WTC11 (cell line): ENCODE measurements around the gene GLB1L2. TPM values are rescaled to one million over a fixed set of nuclear protein-coding genes. Genes with fewer than 3 reads are reported as not detected.

Source experiments
- ATAC-seq: fragments of 200-7000 bp; cut with Tn5 transposase; 2 replicates; pipeline ENCODE4 v1.10.0; 2021; ENCODE audit warnings: mild to moderate bottlenecking, moderate library complexity
- CTCF ChIA-PET: fragments of 300-600 bp; sonication (Branson Sonifier 250); formaldehyde crosslinking; loops from one replicate; lab custom pipeline; 2021; ENCODE audit warnings: antibody characterized with exemption; lab: Charles Lee
- POLR2A ChIA-PET: fragments of 350-600 bp; sonication (Branson Sonifier 250); formaldehyde crosslinking; loops from one replicate; lab custom pipeline; 2021; ENCODE audit warnings: antibody characterized with exemption; lab: Charles Lee
- DNase-seq: peaks from one replicate; pipeline ENCODE4 v3.0.0; 2021; ENCODE audit warnings: low spot score
- H3K27ac Mint-ChIP-seq: 2 replicates; pipeline ENCODE4 v1.8.0; 2021; ENCODE audit warnings: mixed read lengths
- H3K27me3 Mint-ChIP-seq: 2 replicates; pipeline ENCODE4 v1.8.0; 2021; ENCODE audit warnings: low read depth, mild to moderate bottlenecking, moderate library complexity, mixed read lengths
- H3K36me3 Mint-ChIP-seq: 2 replicates; pipeline ENCODE4 v1.8.0; 2021; ENCODE audit warnings: mixed read lengths
- H3K4me1 Mint-ChIP-seq: 2 replicates; pipeline ENCODE4 v1.8.0; 2022; ENCODE audit warnings: mixed read lengths
- H3K4me3 Mint-ChIP-seq: 2 replicates; pipeline ENCODE4 v1.8.0; 2021; ENCODE audit warnings: mild to moderate bottlenecking, moderate library complexity, mixed read lengths
- H3K9me3 Mint-ChIP-seq: 2 replicates; pipeline ENCODE4 v1.8.0; 2021; ENCODE audit warnings: mixed read lengths
- ATF1 ChIP-seq: sonication (generic); formaldehyde crosslinking; IDR thresholded peaks from 2 replicates; pipeline ENCODE4 v1.8.1; 2023; ENCODE audit warnings: mild to moderate bottlenecking, moderate library complexity, missing genetic modification reagents
- CBFB ChIP-seq: sonication (generic); formaldehyde crosslinking; IDR thresholded peaks from 2 replicates; pipeline ENCODE4 v1.8.1; 2022; ENCODE audit warnings: mild to moderate bottlenecking, low read depth, missing genetic modification reagents
- CREB1 ChIP-seq: sonication (generic); formaldehyde crosslinking; IDR thresholded peaks from 2 replicates; pipeline ENCODE4 v1.8.0; 2023; ENCODE audit warnings: mild to moderate bottlenecking, missing genetic modification reagents
- CREM ChIP-seq: sonication (generic); formaldehyde crosslinking; IDR thresholded peaks from 2 replicates; pipeline ENCODE4 v1.8.1; 2022; ENCODE audit warnings: mild to moderate bottlenecking, missing genetic modification reagents, moderate library complexity
- EMX1 ChIP-seq: fragments of 250-450 bp; sonication (Bioruptor Pico); IDR thresholded peaks from 2 replicates; pipeline ENCODE4 v1.8.0; 2021; ENCODE audit warnings: mild to moderate bottlenecking
- JUN ChIP-seq: sonication (generic); formaldehyde crosslinking; IDR thresholded peaks from 2 replicates; pipeline ENCODE4 v1.8.0; 2023; ENCODE audit warnings: mild to moderate bottlenecking, missing genetic modification reagents
- NR3C1 ChIP-seq: sonication (generic); formaldehyde crosslinking; conservative IDR thresholded peaks from 2 replicates; pipeline ENCODE4 v1.8.1; 2023; ENCODE audit warnings: low read depth, mild to moderate bottlenecking, missing genetic modification reagents
- OVOL2 ChIP-seq: fragments of 250-450 bp; sonication (Bioruptor Pico); IDR thresholded peaks from 2 replicates; pipeline ENCODE4 v1.9.0; 2021; ENCODE audit warnings: mild to moderate bottlenecking, borderline replicate concordance
- PRRX2 ChIP-seq: fragments of 250-450 bp; sonication (Bioruptor Pico); IDR thresholded peaks from 2 replicates; pipeline ENCODE4 v1.8.0; 2021; ENCODE audit warnings: mild to moderate bottlenecking
- SMAD3 ChIP-seq: sonication (generic); formaldehyde crosslinking; IDR thresholded peaks from 2 replicates; pipeline ENCODE4 v1.8.0; 2022; ENCODE audit warnings: missing genetic modification reagents, mild to moderate bottlenecking, borderline replicate concordance
- SMAD4 ChIP-seq: sonication (generic); formaldehyde crosslinking; IDR thresholded peaks from 2 replicates; pipeline ENCODE4 v1.8.0; 2022; ENCODE audit warnings: mild to moderate bottlenecking, missing genetic modification reagents
- SP1 ChIP-seq: sonication (generic); formaldehyde crosslinking; conservative IDR thresholded peaks from 2 replicates; pipeline ENCODE4 v1.8.1; 2022; ENCODE audit warnings: missing genetic modification reagents
- ZNF219 ChIP-seq: sonication (generic); formaldehyde crosslinking; IDR thresholded peaks from 2 replicates; pipeline ENCODE4 v1.8.0; 2023; ENCODE audit warnings: missing genetic modification reagents, mild to moderate bottlenecking, borderline replicate concordance
- ZNF263 ChIP-seq: sonication (generic); formaldehyde crosslinking; IDR thresholded peaks from 2 replicates; pipeline ENCODE4 v1.8.1; 2022; ENCODE audit warnings: low read depth, mild to moderate bottlenecking, moderate library complexity, missing genetic modification reagents
- ZNF416 ChIP-seq: fragments of 250-450 bp; sonication (Bioruptor Pico); IDR thresholded peaks from 2 replicates; pipeline ENCODE4 v1.9.0; 2021; ENCODE audit warnings: mild to moderate bottlenecking, inconsistent platforms
- total RNA-seq: library from RNA; stranded (reverse); gene quantifications from 3 replicates; pipeline ENCODE4 v1.2.3, GENCODE V29; 2021
- TF ChIP-seq, protein P1 (sequence below): sonication (generic); formaldehyde crosslinking; conservative IDR thresholded peaks from 2 replicates; pipeline ENCODE4 v1.8.1; 2022; ENCODE audit warnings: mild to moderate bottlenecking, missing genetic modification reagents
- TF ChIP-seq, protein P2 (sequence below): sonication (generic); formaldehyde crosslinking; IDR thresholded peaks from 2 replicates; pipeline ENCODE4 v1.8.0; 2022; ENCODE audit warnings: mild to moderate bottlenecking, missing genetic modification reagents
- TF ChIP-seq, protein P3 (sequence below): sonication (generic); formaldehyde crosslinking; IDR thresholded peaks from 2 replicates; pipeline ENCODE4 v1.8.1; 2022; ENCODE audit warnings: low read depth, mild to moderate bottlenecking, moderate library complexity, missing genetic modification reagents, borderline replicate concordance
- TF ChIP-seq, protein P4 (sequence below): sonication (generic); formaldehyde crosslinking; IDR thresholded peaks from 2 replicates; pipeline ENCODE4 v1.8.0; 2022; ENCODE audit warnings: mild to moderate bottlenecking, missing genetic modification reagents
- TF ChIP-seq, protein P5 (sequence below): sonication (generic); formaldehyde crosslinking; IDR thresholded peaks from 2 replicates; pipeline ENCODE4 v1.8.0; 2022; ENCODE audit warnings: mild to moderate bottlenecking, missing genetic modification reagents
- TF ChIP-seq, protein P6 (sequence below): sonication (generic); formaldehyde crosslinking; IDR thresholded peaks from 2 replicates; pipeline ENCODE4 v1.8.1; 2023; ENCODE audit warnings: mild to moderate bottlenecking, missing genetic modification reagents, moderate library complexity
- TF ChIP-seq, protein P7 (sequence below): sonication (generic); formaldehyde crosslinking; IDR thresholded peaks from 2 replicates; pipeline ENCODE4 v1.8.1; 2022; ENCODE audit warnings: low read depth, missing genetic modification reagents, borderline replicate concordance
- TF ChIP-seq, protein P8 (sequence below): sonication (generic); formaldehyde crosslinking; IDR thresholded peaks from 2 replicates; pipeline ENCODE4 v1.8.1; 2022; ENCODE audit warnings: missing genetic modification reagents, borderline replicate concordance

The GLB1L2 gene
- total RNA-seq, 1 experiment from 2014 or later: 6.0 TPM

DNA sequence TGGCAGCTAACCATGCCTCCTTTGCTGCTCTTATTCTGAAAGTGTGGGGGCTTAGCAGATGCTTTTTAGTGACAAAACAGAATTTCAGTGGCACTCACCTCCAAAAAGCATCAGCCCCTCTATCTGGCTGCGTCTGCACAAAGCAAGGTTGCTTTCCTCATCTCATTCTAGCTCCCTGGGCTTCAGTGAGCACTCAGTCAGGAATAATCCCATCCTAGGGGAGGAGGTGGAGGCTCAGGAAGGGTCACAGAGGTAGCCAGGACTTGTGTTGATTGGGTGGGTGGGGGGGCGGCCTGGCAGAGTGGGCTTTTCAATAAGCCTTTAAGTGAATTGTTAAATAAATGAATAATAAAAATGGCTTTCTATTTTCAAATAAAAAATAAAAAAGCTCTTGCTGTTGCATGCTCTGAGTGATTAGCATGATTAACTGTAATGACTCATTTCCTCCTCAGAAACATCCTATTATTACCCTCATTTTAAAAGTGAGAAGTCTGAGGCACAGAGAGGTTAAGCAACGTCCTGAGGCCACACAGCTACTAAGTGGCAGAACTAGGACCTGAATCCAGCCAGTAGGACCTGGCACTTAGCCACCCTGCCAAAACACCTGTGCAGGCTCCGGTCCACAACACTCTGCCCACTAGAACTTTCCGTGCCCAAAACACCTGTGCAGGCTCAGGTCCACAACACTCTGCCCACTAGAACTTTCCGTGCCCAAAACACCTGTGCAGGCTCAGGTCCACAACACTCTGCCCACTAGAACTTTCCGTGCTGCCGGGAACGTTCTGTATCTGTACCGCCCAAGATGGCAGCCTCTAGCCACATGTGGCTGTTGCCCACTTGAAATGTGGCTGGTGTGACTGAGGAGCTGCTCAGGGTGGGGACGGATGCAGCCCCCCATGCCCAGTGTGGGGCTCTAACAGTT, 74.7 kb downstream of the GLB1L2 start (continued):
- TF ChIP-seq, protein P1, sequence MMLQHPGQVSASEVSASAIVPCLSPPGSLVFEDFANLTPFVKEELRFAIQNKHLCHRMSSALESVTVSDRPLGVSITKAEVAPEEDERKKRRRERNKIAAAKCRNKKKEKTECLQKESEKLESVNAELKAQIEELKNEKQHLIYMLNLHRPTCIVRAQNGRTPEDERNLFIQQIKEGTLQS (CRISPR knock-in tag): no peak
- TF ChIP-seq PRRX2: no peak
- TF ChIP-seq ZNF219: no peak
- TF ChIP-seq, protein P2, sequence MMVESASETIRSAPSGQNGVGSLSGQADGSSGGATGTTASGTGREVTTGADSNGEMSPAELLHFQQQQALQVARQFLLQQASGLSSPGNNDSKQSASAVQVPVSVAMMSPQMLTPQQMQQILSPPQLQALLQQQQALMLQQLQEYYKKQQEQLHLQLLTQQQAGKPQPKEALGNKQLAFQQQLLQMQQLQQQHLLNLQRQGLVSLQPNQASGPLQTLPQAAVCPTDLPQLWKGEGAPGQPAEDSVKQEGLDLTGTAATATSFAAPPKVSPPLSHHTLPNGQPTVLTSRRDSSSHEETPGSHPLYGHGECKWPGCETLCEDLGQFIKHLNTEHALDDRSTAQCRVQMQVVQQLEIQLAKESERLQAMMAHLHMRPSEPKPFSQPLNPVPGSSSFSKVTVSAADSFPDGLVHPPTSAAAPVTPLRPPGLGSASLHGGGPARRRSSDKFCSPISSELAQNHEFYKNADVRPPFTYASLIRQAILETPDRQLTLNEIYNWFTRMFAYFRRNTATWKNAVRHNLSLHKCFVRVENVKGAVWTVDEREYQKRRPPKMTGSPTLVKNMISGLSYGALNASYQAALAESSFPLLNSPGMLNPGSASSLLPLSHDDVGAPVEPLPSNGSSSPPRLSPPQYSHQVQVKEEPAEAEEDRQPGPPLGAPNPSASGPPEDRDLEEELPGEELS: no peak
- TF ChIP-seq NR3C1: no peak

DNA sequence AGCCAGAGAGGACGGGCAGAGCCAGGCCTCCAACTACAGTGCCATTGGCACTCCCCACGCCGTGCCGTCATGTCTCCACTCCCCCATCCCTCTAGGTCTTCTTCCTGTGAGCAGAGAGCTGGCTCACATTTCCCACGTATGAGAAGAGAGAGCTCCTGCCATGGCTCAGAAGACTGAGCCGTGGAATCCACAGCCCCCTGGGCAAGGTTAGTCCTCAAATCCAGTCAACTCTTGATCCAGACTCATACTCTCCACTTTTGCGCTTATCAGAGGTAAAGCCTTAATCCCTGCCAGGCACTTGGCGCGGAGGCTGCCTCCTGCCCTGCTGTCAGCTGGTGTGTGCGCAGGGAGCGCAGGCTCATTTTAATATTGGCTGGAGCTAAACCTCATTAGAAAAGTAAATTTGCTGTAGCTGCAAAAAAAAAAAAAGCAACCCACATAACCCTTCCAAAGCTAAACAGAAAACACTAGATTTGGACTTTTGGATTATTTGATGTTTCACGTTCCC, 75.6 kb downstream of the GLB1L2 start:
- peaks cover 3% of the 10 kb centered on the region; the same call in 1 of the 2 replicates for H3K27me3 Mint-ChIP-seq
- no peak overlapping the region; the same call in 1 of the 2 replicates for H3K27ac Mint-ChIP-seq
- DNase-seq: no peak
- ATAC-seq: no peak
- POLR2A ChIA-PET: no interaction called here
- no peaks in the 10 kb centered on the region for H3K9me3 Mint-ChIP-seq
- H3K4me3 Mint-ChIP-seq: no peak overlapping the region
- no peaks in the 10 kb centered on the region for H3K36me3 Mint-ChIP-seq
- TF ChIP-seq, protein P3, sequence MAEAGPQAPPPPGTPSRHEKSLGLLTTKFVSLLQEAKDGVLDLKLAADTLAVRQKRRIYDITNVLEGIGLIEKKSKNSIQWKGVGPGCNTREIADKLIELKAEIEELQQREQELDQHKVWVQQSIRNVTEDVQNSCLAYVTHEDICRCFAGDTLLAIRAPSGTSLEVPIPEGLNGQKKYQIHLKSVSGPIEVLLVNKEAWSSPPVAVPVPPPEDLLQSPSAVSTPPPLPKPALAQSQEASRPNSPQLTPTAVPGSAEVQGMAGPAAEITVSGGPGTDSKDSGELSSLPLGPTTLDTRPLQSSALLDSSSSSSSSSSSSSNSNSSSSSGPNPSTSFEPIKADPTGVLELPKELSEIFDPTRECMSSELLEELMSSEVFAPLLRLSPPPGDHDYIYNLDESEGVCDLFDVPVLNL: no peak
- TF ChIP-seq, protein P4, sequence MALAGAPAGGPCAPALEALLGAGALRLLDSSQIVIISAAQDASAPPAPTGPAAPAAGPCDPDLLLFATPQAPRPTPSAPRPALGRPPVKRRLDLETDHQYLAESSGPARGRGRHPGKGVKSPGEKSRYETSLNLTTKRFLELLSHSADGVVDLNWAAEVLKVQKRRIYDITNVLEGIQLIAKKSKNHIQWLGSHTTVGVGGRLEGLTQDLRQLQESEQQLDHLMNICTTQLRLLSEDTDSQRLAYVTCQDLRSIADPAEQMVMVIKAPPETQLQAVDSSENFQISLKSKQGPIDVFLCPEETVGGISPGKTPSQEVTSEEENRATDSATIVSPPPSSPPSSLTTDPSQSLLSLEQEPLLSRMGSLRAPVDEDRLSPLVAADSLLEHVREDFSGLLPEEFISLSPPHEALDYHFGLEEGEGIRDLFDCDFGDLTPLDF (CRISPR knock-in tag): no peak
- TF ChIP-seq ZNF416 (CRISPR knock-in tag): no peak
- TF ChIP-seq CREB1 (CRISPR knock-in tag): no peak
- CTCF ChIA-PET: no interaction called here
- peaks cover 35% of the 10 kb centered on the region for H3K4me1 Mint-ChIP-seq

DNA sequence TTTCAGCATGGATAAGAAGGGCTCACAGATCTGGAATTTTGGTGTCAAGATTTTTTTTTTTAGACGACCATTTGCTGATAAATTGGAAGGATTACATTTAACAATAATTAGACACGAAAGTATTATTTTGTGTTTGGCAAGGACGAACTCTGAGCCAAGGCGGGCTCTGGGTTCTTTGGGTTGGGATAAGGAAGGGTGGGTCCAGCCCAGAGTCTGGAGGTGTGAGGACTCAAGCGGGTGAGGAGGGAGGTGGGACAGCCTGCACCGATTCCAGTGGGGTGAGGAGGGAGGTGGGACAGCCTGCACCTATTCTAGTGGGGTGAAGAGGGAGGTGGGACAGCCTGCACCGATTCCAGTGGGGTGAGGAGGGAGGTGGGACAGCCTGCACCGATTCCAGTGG, 76.1 kb downstream of the GLB1L2 start:
- H3K4me3 Mint-ChIP-seq: no peak overlapping the region
- peaks cover 3% of the 10 kb centered on the region; the same call in 1 of the 2 replicates for H3K27me3 Mint-ChIP-seq
- H3K36me3 Mint-ChIP-seq: no peaks in the 10 kb centered on the region
- no peaks in the 10 kb centered on the region for H3K9me3 Mint-ChIP-seq
- DNase-seq (no peak), ATAC-seq (no peak)
- ChIA-PET CTCF (no interaction called here), POLR2A (no interaction called here)
- peaks cover 32% of the 10 kb centered on the region for H3K4me1 Mint-ChIP-seq
- H3K27ac Mint-ChIP-seq: no peak overlapping the region
- TF ChIP-seq CBFB (no peak), ZNF263 (CRISPR knock-in tag) (no peak), CREB1 (CRISPR knock-in tag) (no peak), SMAD3 (no peak), ATF1 (CRISPR knock-in tag) (no peak), EMX1 (CRISPR knock-in tag) (no peak), OVOL2 (CRISPR knock-in tag) (no peak), SMAD4 (CRISPR knock-in tag) (no peak), JUN (CRISPR knock-in tag) (no peak), CREM (CRISPR knock-in tag) (no peak), SP1 (CRISPR knock-in tag) (no peak)
- TF ChIP-seq, protein P5, sequence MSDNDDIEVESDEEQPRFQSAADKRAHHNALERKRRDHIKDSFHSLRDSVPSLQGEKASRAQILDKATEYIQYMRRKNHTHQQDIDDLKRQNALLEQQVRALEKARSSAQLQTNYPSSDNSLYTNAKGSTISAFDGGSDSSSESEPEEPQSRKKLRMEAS: no peak
- TF ChIP-seq, protein P6, sequence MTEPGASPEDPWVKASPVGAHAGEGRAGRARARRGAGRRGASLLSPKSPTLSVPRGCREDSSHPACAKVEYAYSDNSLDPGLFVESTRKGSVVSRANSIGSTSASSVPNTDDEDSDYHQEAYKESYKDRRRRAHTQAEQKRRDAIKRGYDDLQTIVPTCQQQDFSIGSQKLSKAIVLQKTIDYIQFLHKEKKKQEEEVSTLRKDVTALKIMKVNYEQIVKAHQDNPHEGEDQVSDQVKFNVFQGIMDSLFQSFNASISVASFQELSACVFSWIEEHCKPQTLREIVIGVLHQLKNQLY (CRISPR knock-in tag): no peak
- TF ChIP-seq, protein P3: no peak
- TF ChIP-seq, protein P7, sequence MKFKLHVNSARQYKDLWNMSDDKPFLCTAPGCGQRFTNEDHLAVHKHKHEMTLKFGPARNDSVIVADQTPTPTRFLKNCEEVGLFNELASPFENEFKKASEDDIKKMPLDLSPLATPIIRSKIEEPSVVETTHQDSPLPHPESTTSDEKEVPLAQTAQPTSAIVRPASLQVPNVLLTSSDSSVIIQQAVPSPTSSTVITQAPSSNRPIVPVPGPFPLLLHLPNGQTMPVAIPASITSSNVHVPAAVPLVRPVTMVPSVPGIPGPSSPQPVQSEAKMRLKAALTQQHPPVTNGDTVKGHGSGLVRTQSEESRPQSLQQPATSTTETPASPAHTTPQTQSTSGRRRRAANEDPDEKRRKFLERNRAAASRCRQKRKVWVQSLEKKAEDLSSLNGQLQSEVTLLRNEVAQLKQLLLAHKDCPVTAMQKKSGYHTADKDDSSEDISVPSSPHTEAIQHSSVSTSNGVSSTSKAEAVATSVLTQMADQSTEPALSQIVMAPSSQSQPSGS: no peak
- TF ChIP-seq, protein P8, sequence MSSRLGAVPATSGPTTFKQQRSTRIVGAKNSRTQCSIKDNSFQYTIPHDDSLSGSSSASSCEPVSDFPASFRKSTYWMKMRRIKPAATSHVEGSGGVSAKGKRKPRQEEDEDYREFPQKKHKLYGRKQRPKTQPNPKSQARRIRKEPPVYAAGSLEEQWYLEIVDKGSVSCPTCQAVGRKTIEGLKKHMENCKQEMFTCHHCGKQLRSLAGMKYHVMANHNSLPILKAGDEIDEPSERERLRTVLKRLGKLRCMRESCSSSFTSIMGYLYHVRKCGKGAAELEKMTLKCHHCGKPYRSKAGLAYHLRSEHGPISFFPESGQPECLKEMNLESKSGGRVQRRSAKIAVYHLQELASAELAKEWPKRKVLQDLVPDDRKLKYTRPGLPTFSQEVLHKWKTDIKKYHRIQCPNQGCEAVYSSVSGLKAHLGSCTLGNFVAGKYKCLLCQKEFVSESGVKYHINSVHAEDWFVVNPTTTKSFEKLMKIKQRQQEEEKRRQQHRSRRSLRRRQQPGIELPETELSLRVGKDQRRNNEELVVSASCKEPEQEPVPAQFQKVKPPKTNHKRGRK: no peak
